H9 (cell line): ENCODE measurements around the gene ARNT2. TPM values are rescaled to one million over a fixed set of nuclear protein-coding genes. Genes with fewer than 3 reads are reported as not detected.

ENCODE experiments used
- DNase-seq: peaks from one replicate; pipeline ENCODE4 v3.0.0-alpha.2; 2017
- H2AFZ ChIP-seq: one replicate; pipeline ENCODE4 v1.6.1; 2013; ENCODE audit warnings: mild to moderate bottlenecking, low read length, control low read depth, moderate library complexity
- H2AK5ac ChIP-seq: 2 replicates; pipeline ENCODE4 v1.6.1; 2013; ENCODE audit warnings: low read length, control low read depth, mixed read lengths; ENCODE audit not compliant: insufficient read length
- H2BK120ac ChIP-seq: one replicate; pipeline ENCODE4 v1.6.1; 2013; ENCODE audit warnings: low read depth, mild to moderate bottlenecking, low read length, control low read depth, inconsistent platforms; ENCODE audit not compliant: poor library complexity, severe bottlenecking
- H2BK12ac ChIP-seq: 2 replicates; pipeline ENCODE4 v1.6.1; 2013; ENCODE audit warnings: low read length, control low read depth, mixed read lengths, low read depth; ENCODE audit not compliant: insufficient read length
- H2BK15ac ChIP-seq: 2 replicates; pipeline ENCODE4 v1.6.1; 2013; ENCODE audit warnings: low read depth, low read length, control low read depth
- H2BK20ac ChIP-seq: one replicate; pipeline ENCODE4 v1.6.1; 2013; ENCODE audit warnings: low read depth, mild to moderate bottlenecking, low read length, control low read depth, inconsistent platforms; ENCODE audit not compliant: poor library complexity, severe bottlenecking
- H2BK5ac ChIP-seq: 2 replicates; pipeline ENCODE4 v1.6.1; 2013; ENCODE audit warnings: low read length, control low read depth, mixed read lengths; ENCODE audit not compliant: insufficient read length
- H3K14ac ChIP-seq: 2 replicates; pipeline ENCODE4 v1.6.1; 2013; ENCODE audit warnings: low read length, control low read depth; ENCODE audit not compliant: insufficient read depth
- H3K18ac ChIP-seq: 2 replicates; pipeline ENCODE4 v1.6.1; 2013; ENCODE audit warnings: low read depth, mild to moderate bottlenecking, mixed read lengths, low read length, control low read depth; ENCODE audit not compliant: insufficient read length
- H3K23ac ChIP-seq: 2 replicates; pipeline ENCODE4 v1.6.1; 2013; ENCODE audit warnings: low read length, control low read depth, mixed read lengths, low read depth; ENCODE audit not compliant: insufficient read length
- H3K23me2 ChIP-seq: 2 replicates; pipeline ENCODE4 v1.6.1; 2013; ENCODE audit warnings: low read depth, mild to moderate bottlenecking, mixed read lengths, low read length, control low read depth; ENCODE audit not compliant: insufficient read length, poor library complexity, severe bottlenecking
- H3K27ac ChIP-seq: 2 replicates; pipeline ENCODE4 v1.5.1; 2013; ENCODE audit warnings: low read length, control low read depth, mixed read lengths, low read depth; ENCODE audit not compliant: insufficient read length
- H3K27me3 ChIP-seq: 2 replicates; pipeline ENCODE4 v1.6.1; 2013; ENCODE audit warnings: low read length, control low read depth, inconsistent platforms; ENCODE audit not compliant: insufficient read depth
- H3K4ac ChIP-seq: 2 replicates; pipeline ENCODE4 v1.6.1; 2013; ENCODE audit warnings: low read depth, mild to moderate bottlenecking, control low read depth, inconsistent platforms, low read length, moderate library complexity
- H3K4me1 ChIP-seq: 2 replicates; pipeline ENCODE4 v1.6.1; 2013; ENCODE audit warnings: low read length, control low read depth, inconsistent platforms; ENCODE audit not compliant: insufficient read depth
- H3K4me2 ChIP-seq: 2 replicates; pipeline ENCODE4 v1.6.1; 2013; ENCODE audit warnings: low read length, control low read depth, mixed read lengths; ENCODE audit not compliant: insufficient read length, insufficient read depth
- H3K56ac ChIP-seq: 2 replicates; pipeline ENCODE4 v1.6.1; 2013; ENCODE audit warnings: low read depth, mild to moderate bottlenecking, mixed read lengths, low read length, control low read depth; ENCODE audit not compliant: insufficient read length
- H3K79me1 ChIP-seq: 2 replicates; pipeline ENCODE4 v1.6.1; 2013; ENCODE audit warnings: low read depth, mild to moderate bottlenecking, moderate library complexity, low read length, control low read depth, inconsistent platforms; ENCODE audit not compliant: insufficient read depth, poor library complexity, severe bottlenecking
- H3K79me2 ChIP-seq: 2 replicates; pipeline ENCODE4 v1.6.1; 2013; ENCODE audit warnings: low read length, control low read depth, inconsistent platforms; ENCODE audit not compliant: insufficient read depth
- H3K9ac ChIP-seq: 2 replicates; pipeline ENCODE4 v1.6.1; 2013; ENCODE audit warnings: low read length, control low read depth, mixed read lengths; ENCODE audit not compliant: insufficient read length; ENCODE audit errors: extremely low read depth
- H3K9me3 ChIP-seq: one replicate; pipeline ENCODE4 v1.6.1; 2013; ENCODE audit warnings: low read depth, low read length, inconsistent platforms; ENCODE audit not compliant: control insufficient read depth
- H3T11ph ChIP-seq: one replicate; pipeline ENCODE4 v1.6.1; 2013; ENCODE audit warnings: mild to moderate bottlenecking, low read length, control low read depth, inconsistent platforms
- H4K20me1 ChIP-seq: one replicate; pipeline ENCODE4 v1.6.1; 2013; ENCODE audit not compliant: control insufficient read depth, insufficient read length, insufficient read depth
- H4K5ac ChIP-seq: 2 replicates; pipeline ENCODE4 v1.6.1; 2013; ENCODE audit warnings: low read depth, mild to moderate bottlenecking, mixed read lengths, low read length, control low read depth; ENCODE audit not compliant: insufficient read length
- H4K8ac ChIP-seq: replicated peaks from 2 replicates; pipeline ENCODE4 v1.6.1; 2013; ENCODE audit warnings: low read length, control low read depth, mixed read lengths, low read depth; ENCODE audit not compliant: insufficient read length
- H4K91ac ChIP-seq: 2 replicates; pipeline ENCODE4 v1.6.1; 2013; ENCODE audit warnings: low read depth, mild to moderate bottlenecking, moderate library complexity, mixed read lengths, low read length, control low read depth; ENCODE audit not compliant: insufficient read length
- H3K27ac Mint-ChIP-seq, 3 experiments: 2 replicates in 2 of 3; 3 replicates in 1 of 3; pipeline ENCODE4 v1.8.0; 2020 to 2021; ENCODE audit warnings: mixed read lengths in 3 of 3, mild to moderate bottlenecking in 1 of 3, moderate library complexity in 1 of 3
- H3K27me3 Mint-ChIP-seq: 2 replicates; pipeline ENCODE4 v1.8.0; 2021; ENCODE audit warnings: low read depth, mild to moderate bottlenecking, moderate library complexity, mixed read lengths
- H3K36me3 Mint-ChIP-seq, 3 experiments: 2 replicates in 2 of 3; 3 replicates in 1 of 3; pipeline ENCODE4 v1.8.0; 2020 to 2021; ENCODE audit warnings: low read depth in 3 of 3, mixed read lengths in 3 of 3; ENCODE audit not compliant: insufficient read depth in 1 of 3
- H3K4me1 Mint-ChIP-seq, 2 experiments: 2 replicates each; pipeline ENCODE4 v1.8.0; 2020; ENCODE audit warnings: mixed read lengths in 2 of 2
- H3K4me3 Mint-ChIP-seq, 2 experiments: 2 replicates in 1 of 2; 3 replicates in 1 of 2; pipeline ENCODE4 v1.8.0; 2020 to 2021; ENCODE audit warnings: mild to moderate bottlenecking in 2 of 2, mixed read lengths in 2 of 2, moderate library complexity in 1 of 2
- H3K9me3 Mint-ChIP-seq, 2 experiments: 2 replicates in 1 of 2; 3 replicates in 1 of 2; pipeline ENCODE4 v1.8.0; 2020; ENCODE audit warnings: mild to moderate bottlenecking in 2 of 2, mixed read lengths in 2 of 2, moderate library complexity in 1 of 2
- CTCF ChIP-seq: fragments of 200-600 bp; sonication (generic); conservative IDR thresholded peaks from 3 replicates; pipeline ENCODE4 v1.8.0; 2021; ENCODE audit warnings: antibody characterized with exemption, mild to moderate bottlenecking
- WGBS: extraction: QIAGEN DNeasy Blood & Tissue Kit; methylation state at CpG from one replicate; pipeline ENCODE4 v1.1.7; 2013; ENCODE audit warnings: missing lambda C conversion rate, low lambda C conversion rate, mixed read lengths; ENCODE audit not compliant: insufficient read length; ENCODE audit errors: extremely low coverage; 5-methylcytosine and 5-hydroxymethylcytosine counted together
- total RNA-seq: library from RNA; stranded (reverse); gene quantifications from 2 replicates; pipeline ENCODE4 v1.2.1, GENCODE V29; 2021

The ARNT2 gene
- total RNA-seq, 1 experiment from 2014 or later, result 10.5 TPM

GRCh38 chr15:80578871-80579270, 174.7 kb downstream of the ARNT2 start:
- no peaks in the 10 kb centered on the region for H3K79me1 ChIP-seq
- no CpG with 5 or more reads among the region's 7 CpGs for WGBS
- no peak overlapping the region for H3K9ac ChIP-seq

More at GRCh38 chr15:80578871-80579270, 174.7 kb downstream of the ARNT2 start:
- H3K56ac ChIP-seq, result no peak overlapping the region
- H2BK20ac ChIP-seq, result no peak overlapping the region
- H3K18ac ChIP-seq, result no peak overlapping the region
- H3K79me2 ChIP-seq, result no peaks in the 10 kb centered on the region
- Mint-ChIP-seq H3K27ac (no peak overlapping the region; a peak in 1 of 7 replicates), H3K27me3 (no peaks in the 10 kb centered on the region; the same call in 1 of the 2 replicates), H3K9me3 (no peaks in the 10 kb centered on the region), H3K4me3 (no peak overlapping the region), H3K36me3 (peaks cover 0 to 17% (median 0%) of the 10 kb centered on the region in 3 experiments; a peak in 4 of 7 replicates), H3K4me1 (peaks cover 7 to 11% of the 10 kb centered on the region in 2 experiments)
- no peak overlapping the region for H3K4ac ChIP-seq
- no peak overlapping the region for H3K23ac ChIP-seq
- no peak overlapping the region for H2AK5ac ChIP-seq
- DNase-seq, result peak; percentile 17
- no peak overlapping the region for H2AFZ ChIP-seq
- peaks cover 2% of the 10 kb centered on the region; the same call in 1 of the 2 replicates for H3K4me1 ChIP-seq
- H3K4me2 ChIP-seq, result no peak overlapping the region
- no peak overlapping the region for H2BK5ac ChIP-seq
- no peak overlapping the region for H4K8ac ChIP-seq
- no peak overlapping the region for H2BK120ac ChIP-seq
- H3K27me3 ChIP-seq, result no peaks in the 10 kb centered on the region
- H2BK15ac ChIP-seq, result no peak overlapping the region
- no peak overlapping the region for H3K27ac ChIP-seq
- TF ChIP-seq CTCF, result no peak
- no peak overlapping the region for H4K91ac ChIP-seq
- no peak overlapping the region for H2BK12ac ChIP-seq
- H3T11ph ChIP-seq, result no peak overlapping the region
- no peak overlapping the region for H4K5ac ChIP-seq
- no peaks in the 10 kb centered on the region for H3K9me3 ChIP-seq
- H3K23me2 ChIP-seq, result peaks cover 3% of the 10 kb centered on the region
- no peak overlapping the region for H3K14ac ChIP-seq
- peaks cover 3% of the 10 kb centered on the region for H4K20me1 ChIP-seq
